ENCODE data around the gene DNAJC10. TPM values are rescaled to one million over a fixed set of nuclear protein-coding genes. Genes with fewer than 3 reads are reported as not detected.

Gene DNAJC10
- total RNA-seq, 4 donors from 2014 or later: 13.6 to 33.6 (median 22.5) TPM

DNA sequence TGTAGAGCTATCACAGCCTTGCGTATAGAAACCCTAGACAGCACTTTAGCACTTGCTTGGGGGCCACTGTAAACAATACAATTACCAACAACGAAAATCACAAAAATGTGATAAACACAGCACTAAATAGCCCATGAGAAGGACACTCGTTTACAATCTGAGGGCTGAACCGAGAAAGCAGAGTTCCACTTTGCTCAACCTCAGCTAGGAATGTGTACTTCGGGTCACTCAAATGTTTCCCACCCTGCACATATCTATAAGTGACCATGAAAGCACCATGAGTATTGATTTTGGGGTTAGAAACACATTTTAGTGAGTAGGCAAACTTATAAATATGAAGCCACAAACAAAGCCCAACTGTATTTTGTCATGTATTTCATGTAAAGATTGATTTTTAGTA is 88.1 kb downstream of the DNAJC10 start:
- ATAC-seq: no peak
- no peaks in the 10 kb centered on the region for H3K9me3 ChIP-seq
- in situ Hi-C loops (cut with MboI; ENCODE audit: low sequenced_read_pairs in 4 of 4): no loop called here
- TF ChIP-seq POLR2A (IDR thresholded peaks at IDR 0.05) (no peak), CTCF (IDR thresholded peaks at IDR 0.05 in 4 of 5, conservative IDR thresholded peaks at IDR 0.05 in 1 of 5) (no peak)
- H3K4me3 ChIP-seq: no peak overlapping the region
- no peak overlapping the region for H3K27ac ChIP-seq
- H3K36me3 ChIP-seq: no peaks in the 10 kb centered on the region
- H3K27me3 ChIP-seq: no peaks in the 10 kb centered on the region
- intact Hi-C loops (cut with DNase I; ENCODE audit: low total_unique reads): no loop called here
- H3K4me1 ChIP-seq: no peaks in the 10 kb centered on the region
- DNase-seq: no peak

- Histone ChIP-seq H3K27ac (no peak overlapping the region), H3K4me3 (no peak overlapping the region), H3K4me1 (no peaks in the 10 kb centered on the region), H3K36me3 (no peaks in the 10 kb centered on the region), H3K27me3 (no peaks in the 10 kb centered on the region), H3K9me3 (no peaks in the 10 kb centered on the region)
- intact Hi-C loops (cut with DNase I; ENCODE audit: low total_unique reads): no loop called here
- DNase-seq: no peak
- in situ Hi-C loops (cut with MboI; ENCODE audit: low sequenced_read_pairs in 4 of 4): no loop called here
- ATAC-seq: no peak
- no peak for TF ChIP-seq POLR2A (IDR thresholded peaks at IDR 0.05)
- no peak for TF ChIP-seq CTCF (IDR thresholded peaks at IDR 0.05 in 4 of 5, conservative IDR thresholded peaks at IDR 0.05 in 1 of 5)
These were observed 91.3 kb downstream of the DNAJC10 start for GRCh38 chr2:182807319-182807718.

DNA sequence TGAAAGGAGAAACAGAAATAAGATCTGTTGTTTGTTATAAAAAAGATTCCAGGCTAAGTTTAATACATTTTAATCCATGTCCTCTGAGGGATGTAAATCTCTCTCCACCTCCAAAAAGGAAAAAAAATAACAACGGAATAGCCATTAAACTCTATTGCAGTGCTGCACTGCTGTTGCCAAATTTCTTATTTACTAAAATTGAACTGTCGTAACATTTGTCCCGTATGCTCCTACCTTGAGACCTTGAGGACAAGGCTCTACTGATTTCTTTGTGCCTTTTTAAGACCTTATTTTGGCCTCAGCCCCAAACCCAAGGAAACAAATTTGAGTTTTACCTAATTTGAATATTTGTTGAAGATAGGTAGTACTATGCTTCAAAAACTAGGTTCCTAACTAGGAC is 94.0 kb downstream of the DNAJC10 start:
- in situ Hi-C loops (cut with MboI; ENCODE audit: low sequenced_read_pairs in 4 of 4): no loop called here
- no peak for ATAC-seq
- Histone ChIP-seq H3K27me3 (no peaks in the 10 kb centered on the region), H3K9me3 (no peaks in the 10 kb centered on the region), H3K4me1 (no peaks in the 10 kb centered on the region), H3K27ac (no peak overlapping the region), H3K4me3 (no peak overlapping the region), H3K36me3 (no peaks in the 10 kb centered on the region)
- intact Hi-C loops (cut with DNase I; ENCODE audit: low total_unique reads): no loop called here
- no peak for DNase-seq
- TF ChIP-seq CTCF (IDR thresholded peaks at IDR 0.05 in 4 of 5, conservative IDR thresholded peaks at IDR 0.05 in 1 of 5) (no peak), POLR2A (IDR thresholded peaks at IDR 0.05) (no peak)

GRCh38 chr2:182814380-182814779 is 98.3 kb downstream of the DNAJC10 start:
- no peaks in the 10 kb centered on the region for H3K36me3 ChIP-seq
- no peak overlapping the region for H3K4me3 ChIP-seq
- intact Hi-C loops (cut with DNase I; ENCODE audit: low total_unique reads): no loop called here
- ATAC-seq (no peak), DNase-seq (no peak)
- H3K4me1 ChIP-seq: peaks cover 0 to 3% of the 10 kb centered on the region in 2 donors
- in situ Hi-C loops (cut with MboI; ENCODE audit: low sequenced_read_pairs in 4 of 4): no loop called here
- H3K27me3 ChIP-seq: no peaks in the 10 kb centered on the region
- H3K9me3 ChIP-seq: no peaks in the 10 kb centered on the region
- no peak overlapping the region for H3K27ac ChIP-seq
- TF ChIP-seq CTCF (IDR thresholded peaks at IDR 0.05 in 4 of 5, conservative IDR thresholded peaks at IDR 0.05 in 1 of 5) (no peak), POLR2A (IDR thresholded peaks at IDR 0.05) (no peak)

DNA sequence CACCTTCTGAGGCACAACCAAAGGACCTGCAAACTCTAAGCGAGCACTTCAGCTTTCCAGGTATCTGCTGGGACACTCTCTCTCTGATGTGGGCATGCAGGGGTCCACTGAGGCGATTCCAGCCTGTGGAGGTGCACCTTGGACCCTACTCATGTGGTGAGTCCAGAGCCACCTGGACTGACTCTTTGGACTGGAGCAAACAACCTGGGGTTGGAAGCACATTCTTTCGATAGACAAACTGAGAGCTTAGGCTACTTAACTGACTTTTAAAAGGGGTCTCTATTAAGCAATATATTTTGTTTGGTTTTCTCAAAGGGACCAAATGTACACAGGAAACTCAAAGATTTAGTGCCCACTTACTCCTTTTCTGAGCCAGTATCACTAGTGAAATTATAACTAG is 98.7 kb downstream of the DNAJC10 start:
- no peaks in the 10 kb centered on the region for H3K27me3 ChIP-seq
- intact Hi-C loops (cut with DNase I; ENCODE audit: low total_unique reads): no loop called here
- no peaks in the 10 kb centered on the region for H3K9me3 ChIP-seq
- in situ Hi-C loops (cut with MboI; ENCODE audit: low sequenced_read_pairs in 4 of 4): no loop called here
- H3K4me1 ChIP-seq: peaks cover 0 to 3% of the 10 kb centered on the region in 2 donors
- TF ChIP-seq POLR2A (IDR thresholded peaks at IDR 0.05) (no peak), CTCF (IDR thresholded peaks at IDR 0.05 in 4 of 5, conservative IDR thresholded peaks at IDR 0.05 in 1 of 5) (no peak)
- DNase-seq: no peak
- no peak overlapping the region for H3K4me3 ChIP-seq
- H3K27ac ChIP-seq: no peak overlapping the region
- H3K36me3 ChIP-seq: no peaks in the 10 kb centered on the region
- ATAC-seq: no peak
